Adrenal gland (tissue), 5 donors: Measurements from ENCODE around the gene ARIH1.

Source experiments
- POLR2A ChIP-seq, 2 donors: fragments of 450-650 bp; IDR thresholded peaks; one replicate each; pipeline ENCODE4 v1.6.1; 2017; ENCODE audit warnings: antibody characterized with exemption in 2 of 2, mild to moderate bottlenecking in 2 of 2, moderate library complexity in 1 of 2
- TF ChIP-seq, protein P1 (sequence below), 6 experiments: fragments of 450-650 bp in 4 of 6; fragments of 200-600 bp in 2 of 6; sonication (generic) in 1 of 6; IDR thresholded peaks; 1 replicate in 5 of 6; 2 replicates in 1 of 6; pipeline versions ENCODE4 v1.5.1 to v1.8.0; 2016 to 2021; ENCODE audit warnings: antibody characterized with exemption in 6 of 6, mild to moderate bottlenecking in 2 of 6, moderate library complexity in 1 of 6
- donor health status: DM: no; HTN: no; CAD: no.

DNA sequence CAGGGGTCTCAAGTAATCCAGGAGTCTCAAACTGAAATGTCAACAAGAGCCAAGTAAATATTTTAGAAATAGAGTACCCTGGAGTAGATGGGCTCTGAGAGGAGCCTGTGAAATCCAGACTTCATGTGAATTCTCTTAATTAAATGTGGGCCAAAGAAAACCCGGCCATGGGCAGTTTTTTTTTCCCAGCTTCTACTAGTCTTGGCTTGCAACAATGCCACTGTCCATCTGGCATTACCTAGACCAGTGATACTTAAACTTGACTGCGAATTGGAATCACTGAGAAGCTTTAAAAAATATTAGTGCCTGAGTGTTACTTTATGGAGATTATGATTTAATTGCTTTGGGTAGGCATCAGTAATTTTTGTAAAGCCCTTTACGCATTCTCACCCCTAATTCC lies 114.0 kb downstream of the ARIH1 start:
- no peak for TF ChIP-seq POLR2A (IDR thresholded peaks at IDR 0.05)
- TF ChIP-seq, protein P1, sequence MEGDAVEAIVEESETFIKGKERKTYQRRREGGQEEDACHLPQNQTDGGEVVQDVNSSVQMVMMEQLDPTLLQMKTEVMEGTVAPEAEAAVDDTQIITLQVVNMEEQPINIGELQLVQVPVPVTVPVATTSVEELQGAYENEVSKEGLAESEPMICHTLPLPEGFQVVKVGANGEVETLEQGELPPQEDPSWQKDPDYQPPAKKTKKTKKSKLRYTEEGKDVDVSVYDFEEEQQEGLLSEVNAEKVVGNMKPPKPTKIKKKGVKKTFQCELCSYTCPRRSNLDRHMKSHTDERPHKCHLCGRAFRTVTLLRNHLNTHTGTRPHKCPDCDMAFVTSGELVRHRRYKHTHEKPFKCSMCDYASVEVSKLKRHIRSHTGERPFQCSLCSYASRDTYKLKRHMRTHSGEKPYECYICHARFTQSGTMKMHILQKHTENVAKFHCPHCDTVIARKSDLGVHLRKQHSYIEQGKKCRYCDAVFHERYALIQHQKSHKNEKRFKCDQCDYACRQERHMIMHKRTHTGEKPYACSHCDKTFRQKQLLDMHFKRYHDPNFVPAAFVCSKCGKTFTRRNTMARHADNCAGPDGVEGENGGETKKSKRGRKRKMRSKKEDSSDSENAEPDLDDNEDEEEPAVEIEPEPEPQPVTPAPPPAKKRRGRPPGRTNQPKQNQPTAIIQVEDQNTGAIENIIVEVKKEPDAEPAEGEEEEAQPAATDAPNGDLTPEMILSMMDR (IDR thresholded peaks at IDR 0.05) = no peak
